Hematopoietic multipotent progenitor cell (in vitro differentiated cells): ENCODE results near the gene STK11. TPM values are rescaled to one million over a fixed set of nuclear protein-coding genes. Genes with fewer than 3 reads are reported as not detected.
"Not testable (repeated sequence)": the region's sequence is repeated elsewhere in the genome, so short reads cannot be mapped to it uniquely, and the experiment has no call there.

ENCODE experiments used
- DNase-seq, 3 donors: peaks; one replicate each; pipeline ENCODE4 v3.0.0-alpha.2; 2011 to 2015; ENCODE audit warnings: low read depth in 2 of 3, low spot score in 2 of 3
- total RNA-seq: library from RNA; depleted of rRNA; stranded (reverse); fragments of >200 nt; gene quantifications from one replicate; pipeline ENCODE4 v1.2.3, GENCODE V29; 2012

STK11 gene
- total RNA-seq, 1 donor = 104 TPM

- DNase-seq = no peak
Observed at GRCh38 chr19:1169411-1169791, 36.2 kb upstream of the STK11 start.

DNA sequence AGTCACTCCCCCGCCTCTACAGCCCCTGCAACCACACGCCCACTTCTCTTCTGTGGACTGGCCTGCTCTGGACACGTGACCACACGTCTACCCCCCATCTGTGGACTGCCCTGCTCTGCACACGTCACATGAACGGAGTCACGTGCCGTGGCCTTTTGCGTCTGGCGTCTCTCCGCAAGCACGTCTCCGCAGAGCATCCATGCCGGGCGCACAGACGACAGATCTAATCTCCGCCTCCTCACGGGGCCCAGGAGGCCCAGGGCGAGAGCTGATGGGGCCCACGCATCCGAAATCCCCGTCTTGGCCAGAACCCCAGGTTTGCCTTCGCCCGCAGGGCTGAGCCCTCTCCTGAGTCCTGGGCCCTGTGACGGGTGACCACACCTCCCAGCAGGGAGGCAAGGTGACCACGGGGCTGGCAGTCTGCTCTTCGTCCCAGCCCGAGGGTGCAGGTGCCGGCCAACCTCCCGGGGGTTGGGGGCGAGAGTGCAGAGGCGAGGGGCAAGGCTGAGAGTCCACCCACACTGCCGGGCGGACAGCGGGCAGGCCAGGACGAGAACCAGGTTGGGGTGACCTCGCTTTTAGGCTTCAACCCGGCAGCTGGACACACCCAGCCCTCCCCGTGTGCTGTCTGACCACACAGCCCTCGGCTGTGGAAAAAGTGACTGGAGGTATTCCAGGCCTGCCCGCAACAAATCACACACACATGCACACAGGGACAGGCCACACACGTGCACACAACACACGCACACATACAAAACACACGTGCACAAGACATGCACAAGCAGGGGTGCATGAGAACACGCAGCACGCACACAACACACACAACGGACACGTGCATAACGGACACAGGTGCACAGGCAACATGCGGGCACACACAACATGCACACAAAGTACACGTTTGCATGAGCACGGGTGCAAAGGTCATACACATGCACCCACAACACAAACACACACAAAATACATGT, 35.4 kb upstream of the STK11 start:
- no peak for DNase-seq

- no peak for DNase-seq
Observed at GRCh38 chr19:1170938-1171754, 34.4 kb upstream of the STK11 start.

DNA sequence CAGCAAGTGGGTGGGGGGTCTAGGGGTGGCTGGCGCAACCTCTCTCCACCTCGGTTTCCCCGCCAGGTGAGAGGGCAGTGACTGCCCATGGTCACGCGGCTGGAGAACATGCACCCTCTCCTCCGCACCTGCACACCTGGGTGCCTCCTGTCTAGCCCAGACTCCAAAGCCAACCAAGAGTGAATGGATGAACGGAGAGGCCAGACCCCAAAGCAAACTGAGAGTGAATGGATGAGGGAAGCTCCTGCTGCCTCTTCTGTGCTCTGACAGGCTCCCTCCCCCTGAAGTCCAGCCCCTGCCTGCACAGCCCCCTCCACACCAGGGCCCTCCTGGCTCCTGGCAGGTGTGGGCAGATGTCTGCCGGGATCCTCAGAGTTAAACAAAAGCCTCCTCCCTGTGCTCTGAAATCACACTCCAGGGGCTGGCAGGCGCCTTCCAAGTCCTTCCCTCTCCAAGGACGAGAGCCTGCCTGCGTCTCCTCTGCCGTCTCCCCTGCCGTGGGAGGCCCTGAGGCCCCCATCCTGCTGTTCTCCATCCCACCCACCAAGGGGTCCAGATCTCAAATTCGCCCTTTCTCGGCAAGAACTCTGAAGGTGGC, 33.7 kb upstream of the STK11 start:
- no peak for DNase-seq

- no peak for DNase-seq
Observed at GRCh38 chr19:1172353-1173158, 33.0 kb upstream of the STK11 start.

- DNase-seq = no peak
Observed at GRCh38 chr19:1173159-1173844, 32.3 kb upstream of the STK11 start.

GRCh38 chr19:1173845-1174809, 31.5 kb upstream of the STK11 start, which contains the start of gene SBNO2:
Gene SBNO2 (minus strand): TSS chr19:1174268. CDS start chr19:1154276, 19,992 bp downstream.
- DNase-seq = peak; percentile 74 to 91 (median 82)

GRCh38 chr19:1177322-1178114, 28.1 kb upstream of the STK11 start:
- DNase-seq = no peak

DNA sequence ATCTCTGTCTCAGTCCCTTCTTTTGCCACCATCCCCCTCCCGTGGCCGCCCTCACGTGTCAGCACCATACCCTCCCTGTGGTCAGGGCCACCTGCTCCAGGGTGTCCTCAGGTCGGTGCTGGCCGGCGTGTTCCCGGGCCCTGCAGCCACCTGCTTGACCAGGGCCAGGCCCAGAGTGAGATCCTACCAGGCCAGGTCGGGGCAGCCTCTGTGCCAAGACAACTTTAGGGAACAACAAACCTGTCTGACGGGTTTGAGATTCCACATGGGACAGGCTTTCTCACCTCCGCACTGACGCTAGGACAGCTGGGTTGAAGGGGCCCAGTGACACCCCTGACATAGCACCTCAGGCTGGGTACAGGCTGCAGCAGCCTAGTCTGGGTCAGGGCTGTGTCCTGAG, 24.0 kb upstream of the STK11 start:
- DNase-seq = no peak

DNA sequence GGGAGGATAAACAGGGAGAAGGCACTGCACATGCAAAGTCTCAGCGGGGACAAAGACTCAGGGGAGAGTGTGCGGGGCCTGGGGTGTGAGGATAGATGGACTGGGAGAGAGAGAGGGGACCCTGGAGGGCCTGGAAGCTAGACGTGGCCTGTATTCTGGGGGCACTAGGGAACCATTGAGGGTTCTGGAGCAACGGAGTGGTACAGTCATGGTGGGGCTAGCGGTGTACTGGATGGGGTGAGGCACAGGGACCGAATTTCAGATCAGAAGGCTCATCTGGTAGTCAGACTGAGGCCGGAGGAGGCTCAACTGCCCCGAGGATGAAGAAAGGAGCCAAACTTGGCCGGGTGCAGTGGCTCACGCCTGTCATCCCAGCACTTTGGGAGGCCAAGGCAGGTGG, 23.5 kb upstream of the STK11 start:
- DNase-seq = no peak

DNA sequence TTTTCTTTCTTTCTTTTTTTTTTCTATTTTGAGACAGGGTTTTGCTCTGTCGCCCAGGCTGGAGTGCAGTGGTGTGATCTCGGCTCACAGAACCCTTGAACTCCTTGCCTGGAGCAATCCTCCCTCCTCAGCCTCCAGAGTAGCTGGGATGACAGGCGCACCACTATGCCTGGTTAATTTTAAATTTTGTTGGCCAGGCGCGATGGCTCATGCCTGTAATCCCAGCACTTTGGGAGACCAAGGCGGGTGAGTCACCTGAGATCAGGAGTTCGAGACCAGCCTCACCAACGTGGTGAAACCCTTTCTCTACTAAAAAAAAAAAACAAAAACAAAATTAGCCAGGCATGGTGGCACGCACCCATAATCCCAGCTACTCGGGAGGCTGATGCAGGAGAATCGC, 22.9 kb upstream of the STK11 start:
- DNase-seq = no peak

DNA sequence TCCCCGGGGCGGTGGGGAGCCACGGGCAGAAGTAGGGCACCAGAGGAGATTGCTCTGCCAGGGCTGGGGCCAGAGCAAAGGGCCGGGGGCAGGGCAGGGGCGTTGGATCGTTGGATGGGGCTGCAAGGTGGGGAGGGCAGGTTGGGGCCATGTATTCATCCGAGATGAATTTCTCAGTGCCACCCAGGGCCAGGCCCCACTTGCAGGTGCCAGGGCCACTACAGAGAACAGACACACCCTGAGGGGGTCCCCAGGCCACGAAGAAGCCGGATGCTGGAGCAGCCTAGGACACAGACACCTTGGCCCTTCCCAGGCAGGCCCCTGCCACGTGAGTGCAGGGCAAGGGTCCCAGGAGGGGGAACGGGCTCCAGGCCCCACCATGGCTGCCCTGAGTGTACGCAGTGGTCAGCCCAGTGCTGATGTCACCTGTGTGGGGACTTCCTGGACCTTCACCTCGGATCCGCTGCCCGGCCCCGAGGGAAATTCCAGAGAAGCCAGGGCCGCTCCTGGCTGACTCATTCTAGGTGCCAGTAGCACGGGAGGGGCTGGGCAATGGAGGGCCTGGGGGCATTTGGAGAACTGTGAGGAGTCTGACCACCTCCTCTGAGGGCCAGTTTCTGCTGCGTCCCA, 21.9 kb upstream of the STK11 start:
- no peak for DNase-seq

DNA sequence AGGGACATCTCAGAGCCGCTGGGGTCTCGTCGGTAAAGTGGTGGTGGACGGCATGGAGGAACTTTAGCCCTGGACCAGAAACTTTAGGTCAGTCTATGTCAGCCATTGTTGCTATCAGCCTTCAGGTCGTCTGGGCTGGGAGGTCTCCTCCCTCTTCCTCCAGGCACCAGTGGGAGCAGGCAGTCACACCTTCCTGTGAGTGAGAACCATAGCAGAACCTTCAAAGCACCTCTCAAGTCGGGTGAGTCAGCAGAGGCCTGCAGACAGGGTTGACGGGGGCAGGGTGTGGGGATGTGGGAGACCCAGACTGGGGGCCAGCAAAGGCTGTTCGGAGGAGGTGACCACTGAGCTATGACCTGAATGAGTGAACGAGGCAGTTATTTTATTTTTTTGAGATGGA, 16.2 kb upstream of the STK11 start:
- no peak for DNase-seq

GRCh38 chr19:1199531-1199930, 6.0 kb upstream of the STK11 start:
- no peak for DNase-seq

- DNase-seq = not testable (repeated sequence)
Observed at GRCh38 chr19:1200614-1201013, 5.0 kb upstream of the STK11 start.

- no peak for DNase-seq
Observed at GRCh38 chr19:1206150-1206863, 729 bp downstream of the STK11 start.
